Thyroid gland (tissue), 4 donors: ENCODE data around the gene LIMS2. TPM values are rescaled to one million over a fixed set of nuclear protein-coding genes. Genes with fewer than 3 reads are reported as not detected.

ENCODE experiments used
- DNase-seq, 2 donors: peaks; one replicate each; pipeline ENCODE4 v3.0.0-alpha.2; 2019
- H3K27ac ChIP-seq, 3 donors: fragments of 200-600 bp; sonication (generic); 1 replicate in 2 of 3; 2 replicates in 1 of 3; pipeline ENCODE4 v1.5.1; 2016 to 2019; ENCODE audit warnings: mild to moderate bottlenecking in 1 of 3, moderate library complexity in 1 of 3
- H3K27me3 ChIP-seq: fragments of 200-600 bp; sonication (generic); one replicate; pipeline ENCODE4 v1.5.1; 2019
- H3K36me3 ChIP-seq, 2 donors: fragments of 200-600 bp; sonication (generic); one replicate each; pipeline ENCODE4 v1.5.1; 2016 to 2019
- H3K4me1 ChIP-seq, 2 donors: fragments of 200-600 bp; sonication (generic); one replicate each; pipeline ENCODE4 v1.5.1; 2017 to 2019
- H3K4me3 ChIP-seq, 3 donors: fragments of 200-600 bp; sonication (generic); replicated peaks in 1 of 3; 1 replicate in 2 of 3; 2 replicates in 1 of 3; pipeline ENCODE4 v1.5.1; 2016; ENCODE audit warnings: mild to moderate bottlenecking in 1 of 3
- H3K9me3 ChIP-seq: fragments of 200-600 bp; sonication (generic); one replicate; pipeline ENCODE4 v1.5.1; 2017
- CTCF ChIP-seq, 6 experiments: fragments of 200-600 bp in 3 of 6; fragments of 450-650 bp in 3 of 6; sonication (generic) in 3 of 6; IDR thresholded peaks; one replicate each; pipeline ENCODE4 v1.5.1; 2016 to 2019; ENCODE audit warnings: antibody characterized with exemption in 6 of 6, mild to moderate bottlenecking in 2 of 6, inconsistent platforms in 1 of 6, moderate library complexity in 1 of 6
- POLR2A ChIP-seq, 2 donors: fragments of 450-650 bp; IDR thresholded peaks; one replicate each; pipeline ENCODE4 v1.6.1; 2017; ENCODE audit warnings: antibody characterized with exemption in 2 of 2, mild to moderate bottlenecking in 2 of 2, moderate library complexity in 1 of 2
- WGBS, 2 donors: methylation state at CpG; one replicate each; pipeline ENCODE4 v1.1.5; 2017; 5-methylcytosine and 5-hydroxymethylcytosine counted together
- intact Hi-C: fragments of 100-400 bp; cut with DNase I; formaldehyde crosslinking; loops from one replicate; pipeline ENCODE4 v1.15.1; 2023
- total RNA-seq, 4 donors: library from RNA; depleted of rRNA; stranded (reverse); fragments of >200 nt; gene quantifications; one replicate each; pipeline ENCODE4 v1.2.3, GENCODE V29; 2016

LIMS2 gene
- total RNA-seq, 4 donors from 2014 or later, result 9.1 to 27.8 (median 14.2) TPM

DNA sequence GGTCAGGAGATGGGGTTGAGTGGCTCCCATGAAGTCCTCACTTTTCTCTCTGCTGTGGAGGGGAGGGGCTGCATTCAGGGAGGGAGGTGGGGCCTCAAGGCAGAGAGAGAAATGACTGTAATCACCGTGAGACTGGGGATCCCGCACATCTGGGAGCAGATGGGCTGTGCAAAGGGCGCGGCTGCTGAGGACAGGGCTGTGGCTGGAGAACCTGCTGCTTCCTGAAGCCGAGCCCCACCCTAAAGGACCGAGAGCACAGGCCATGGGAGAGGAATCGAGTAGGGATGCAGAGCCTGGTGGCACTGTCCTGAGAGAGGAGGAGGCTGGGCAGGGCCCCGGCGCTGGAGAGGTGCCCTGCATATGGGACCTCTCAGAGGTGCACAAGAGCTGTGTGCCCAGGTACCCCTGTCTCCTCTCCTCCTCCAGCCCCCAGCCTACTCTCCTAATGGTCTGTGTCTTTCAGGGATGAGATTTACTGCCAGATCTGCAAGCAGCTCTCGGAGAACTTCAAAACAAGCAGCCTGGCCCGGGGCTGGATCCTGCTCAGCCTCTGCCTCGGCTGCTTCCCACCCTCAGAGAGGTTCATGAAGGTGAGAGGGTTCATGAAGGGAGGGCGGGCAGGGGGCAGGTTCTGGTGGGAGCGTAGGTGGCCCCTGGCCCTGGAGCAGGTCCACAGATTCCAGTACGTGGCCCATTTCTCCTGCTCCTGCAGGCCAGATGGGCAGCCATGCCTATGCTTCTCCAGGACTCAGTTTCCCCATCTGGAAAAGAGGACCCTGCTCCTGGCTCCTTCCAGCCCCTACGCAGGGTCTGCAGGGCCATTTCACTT, 55.2 kb downstream of the LIMS2 start:
- no peaks in the 10 kb centered on the region for H3K9me3 ChIP-seq
- DNase-seq, result no peak
- no peaks in the 10 kb centered on the region for H3K27me3 ChIP-seq
- no peaks in the 10 kb centered on the region for H3K4me1 ChIP-seq
- H3K36me3 ChIP-seq, result no peaks in the 10 kb centered on the region
- no peak overlapping the region for H3K27ac ChIP-seq
- intact Hi-C loops, result no loop called here
- 75 to 87% methylated on average over 13 to 14 of the region's 16 CpGs for WGBS, 2 donors
- no peak overlapping the region for H3K4me3 ChIP-seq
- TF ChIP-seq CTCF (IDR thresholded peaks at IDR 0.05), result no peak
- no peak for TF ChIP-seq POLR2A (IDR thresholded peaks at IDR 0.05)

GRCh38 chr2:127619203-127619590, 56.1 kb downstream of the LIMS2 start:
- no peaks in the 10 kb centered on the region for H3K27me3 ChIP-seq
- TF ChIP-seq CTCF (IDR thresholded peaks at IDR 0.05) (no peak), POLR2A (IDR thresholded peaks at IDR 0.05) (no peak)
- 93 to 98% methylated on average over 6 of the region's 6 CpGs for WGBS, 2 donors
- H3K9me3 ChIP-seq, result no peaks in the 10 kb centered on the region
- no peak overlapping the region for H3K4me3 ChIP-seq
- H3K27ac ChIP-seq, result no peak overlapping the region
- no peaks in the 10 kb centered on the region for H3K4me1 ChIP-seq
- intact Hi-C loops, result no loop called here
- H3K36me3 ChIP-seq, result no peaks in the 10 kb centered on the region
- no peak for DNase-seq

DNA sequence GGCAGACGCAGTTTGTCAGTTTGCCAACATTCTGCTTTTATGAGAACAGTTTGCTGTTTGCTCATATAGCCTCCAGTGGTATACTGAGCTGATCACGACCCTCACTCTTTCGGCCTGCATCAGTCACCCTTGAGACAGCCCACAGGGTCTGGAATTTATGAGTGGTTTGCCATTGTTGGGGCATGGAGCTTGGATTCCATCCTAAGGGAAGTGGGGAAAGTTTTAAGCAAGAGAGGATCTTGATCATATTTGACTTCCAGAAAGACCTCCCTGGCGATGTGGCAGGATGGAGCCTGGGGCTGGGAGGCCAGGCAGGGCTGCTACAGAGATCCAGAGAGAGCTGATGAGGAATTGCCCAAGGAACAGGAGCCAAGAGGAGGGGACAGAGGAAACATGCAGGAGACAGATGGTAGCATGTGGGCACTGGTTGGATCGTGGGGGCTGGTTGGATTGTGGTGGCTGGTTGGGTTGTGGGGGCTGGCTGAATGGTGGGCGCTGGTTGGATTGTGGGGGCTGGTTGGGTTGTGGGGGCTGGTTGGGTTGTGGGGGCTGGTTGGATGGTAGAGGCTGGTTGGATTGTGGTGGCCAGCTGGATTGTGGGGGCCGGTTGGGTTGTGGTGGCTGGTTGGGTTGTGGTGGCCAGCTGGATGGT, 56.7 kb downstream of the LIMS2 start:
- DNase-seq, result no peak
- Histone ChIP-seq H3K9me3 (no peaks in the 10 kb centered on the region), H3K4me3 (no peak overlapping the region), H3K4me1 (no peaks in the 10 kb centered on the region), H3K27ac (no peak overlapping the region), H3K36me3 (no peaks in the 10 kb centered on the region), H3K27me3 (no peaks in the 10 kb centered on the region)
- intact Hi-C loops, result no loop called here
- 61 to 75% methylated on average over 7 of the region's 7 CpGs for WGBS, 2 donors
- no peak for TF ChIP-seq CTCF (IDR thresholded peaks at IDR 0.05)
- TF ChIP-seq POLR2A (IDR thresholded peaks at IDR 0.05), result no peak

- no peak for DNase-seq
- Histone ChIP-seq H3K4me3 (no peak overlapping the region), H3K9me3 (no peaks in the 10 kb centered on the region), H3K27ac (no peak overlapping the region), H3K4me1 (no peaks in the 10 kb centered on the region), H3K27me3 (no peaks in the 10 kb centered on the region), H3K36me3 (no peaks in the 10 kb centered on the region)
- WGBS, 2 donors, result 77 to 78% methylated on average over 18 of the region's 18 CpGs
- intact Hi-C loops, result no loop called here
- TF ChIP-seq POLR2A (IDR thresholded peaks at IDR 0.05), result no peak
- TF ChIP-seq CTCF (IDR thresholded peaks at IDR 0.05), result no peak
These were observed 59.7 kb downstream of the LIMS2 start for GRCh38 chr2:127615511-127616166.

GRCh38 chr2:127614731-127615130, 60.6 kb downstream of the LIMS2 start:
- intact Hi-C loops, result no loop called here
- no peaks in the 10 kb centered on the region for H3K4me1 ChIP-seq
- no peak overlapping the region for H3K4me3 ChIP-seq
- no peak for DNase-seq
- no peak overlapping the region for H3K27ac ChIP-seq
- no peaks in the 10 kb centered on the region for H3K36me3 ChIP-seq
- no peaks in the 10 kb centered on the region for H3K27me3 ChIP-seq
- WGBS, 2 donors, result 90 to 92% methylated on average over 3 of the region's 3 CpGs
- TF ChIP-seq CTCF (IDR thresholded peaks at IDR 0.05) (no peak), POLR2A (IDR thresholded peaks at IDR 0.05) (no peak)
- no peaks in the 10 kb centered on the region for H3K9me3 ChIP-seq
